ENCODE data around the gene C1QTNF6.

Gene C1QTNF6

GRCh38 chr22:37141971-37142370 lies 46.1 kb downstream of the C1QTNF6 start:
- TF ChIP-seq FOXP2 (optimal IDR thresholded peaks at IDR 0.05; ENCODE audit: borderline replicate concordance, extremely low read depth, extremely low read length, insufficient read depth) (no peak), TAF1 (IDR thresholded peaks at IDR 0.05; ENCODE audit: borderline replicate concordance, insufficient read depth, low read length) (no peak), REST (IDR thresholded peaks at IDR 0.05; ENCODE audit: insufficient read depth in 1 of 2, low read depth in 2 of 2, low read length in 2 of 2) (no peak), POLR2AphosphoS5 (IDR thresholded peaks at IDR 0.05; ENCODE audit: low read depth, low read length) (no peak), SIN3A (IDR thresholded peaks at IDR 0.05; ENCODE audit: borderline replicate concordance, insufficient read depth, low read length) (no peak)

GRCh38 chr22:37141476-37141875 lies 46.6 kb downstream of the C1QTNF6 start:
- TF ChIP-seq SIN3A (IDR thresholded peaks at IDR 0.05; ENCODE audit: borderline replicate concordance, insufficient read depth, low read length) (no peak), TAF1 (IDR thresholded peaks at IDR 0.05; ENCODE audit: borderline replicate concordance, insufficient read depth, low read length) (no peak), FOXP2 (optimal IDR thresholded peaks at IDR 0.05; ENCODE audit: borderline replicate concordance, extremely low read depth, extremely low read length, insufficient read depth) (no peak), REST (IDR thresholded peaks at IDR 0.05; ENCODE audit: insufficient read depth in 1 of 2, low read depth in 2 of 2, low read length in 2 of 2) (no peak), POLR2AphosphoS5 (IDR thresholded peaks at IDR 0.05; ENCODE audit: low read depth, low read length) (no peak)

GRCh38 chr22:37140686-37141323 lies 47.2 kb downstream of the C1QTNF6 start:
- TF ChIP-seq REST (IDR thresholded peaks at IDR 0.05; ENCODE audit: insufficient read depth in 1 of 2, low read depth in 2 of 2, low read length in 2 of 2) (no peak), FOXP2 (optimal IDR thresholded peaks at IDR 0.05; ENCODE audit: borderline replicate concordance, extremely low read depth, extremely low read length, insufficient read depth) (no peak), TAF1 (IDR thresholded peaks at IDR 0.05; ENCODE audit: borderline replicate concordance, insufficient read depth, low read length) (no peak), SIN3A (IDR thresholded peaks at IDR 0.05; ENCODE audit: borderline replicate concordance, insufficient read depth, low read length) (no peak), POLR2AphosphoS5 (IDR thresholded peaks at IDR 0.05; ENCODE audit: low read depth, low read length) (no peak)

- TF ChIP-seq TAF1 (IDR thresholded peaks at IDR 0.05; ENCODE audit: borderline replicate concordance, insufficient read depth, low read length) (no peak), POLR2AphosphoS5 (IDR thresholded peaks at IDR 0.05; ENCODE audit: low read depth, low read length) (no peak), REST (IDR thresholded peaks at IDR 0.05; ENCODE audit: insufficient read depth in 1 of 2, low read depth in 2 of 2, low read length in 2 of 2) (no peak), SIN3A (IDR thresholded peaks at IDR 0.05; ENCODE audit: borderline replicate concordance, insufficient read depth, low read length) (no peak), FOXP2 (optimal IDR thresholded peaks at IDR 0.05; ENCODE audit: borderline replicate concordance, extremely low read depth, extremely low read length, insufficient read depth) (no peak)
These were observed 48.3 kb downstream of the C1QTNF6 start for GRCh38 chr22:37139762-37140161.

Measured in PFSK-1 (cell line).